GM12864 (cell line): ENCODE data around the gene ZNF317.

ENCODE experiments used
- DNase-seq: peaks from one replicate; pipeline ENCODE4 v3.0.0-alpha.2; 2011; ENCODE audit warnings: low read depth
- H3K4me3 ChIP-seq: 2 replicates; pipeline ENCODE4 v1.5.1; 2011; ENCODE audit warnings: mild to moderate bottlenecking, low read depth, low read length, control low read depth
- CTCF ChIP-seq: IDR thresholded peaks from 2 replicates; pipeline ENCODE4 v1.5.1; 2011; ENCODE audit warnings: low read depth, mild to moderate bottlenecking, moderate library complexity, low read length, control low read depth, inconsistent platforms; ENCODE audit errors: missing control alignments

ZNF317 gene

GRCh38 chr19:9165261-9165660 lies 25.1 kb downstream of the ZNF317 start:
- H3K4me3 ChIP-seq = no peak overlapping the region
- TF ChIP-seq CTCF = no peak
- no peak for DNase-seq

DNA sequence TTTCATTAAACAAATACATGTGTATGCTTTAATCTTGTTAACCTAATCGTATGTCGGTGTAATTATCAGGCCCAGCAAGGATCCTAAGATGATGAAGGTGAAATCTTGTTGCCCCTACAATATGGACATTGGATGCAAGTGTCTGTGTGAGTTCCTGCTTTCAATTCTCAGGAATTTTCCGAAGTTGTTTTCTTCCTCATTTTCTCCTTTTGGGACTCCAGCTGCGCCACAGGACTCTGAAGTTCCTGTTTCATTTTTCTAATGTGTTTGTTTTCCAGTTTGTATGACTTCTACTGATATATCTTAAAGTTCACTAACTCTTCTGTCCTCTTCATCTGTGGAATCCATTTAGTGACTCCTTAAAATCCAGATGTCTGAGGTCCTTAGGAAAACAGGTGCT lies 26.6 kb downstream of the ZNF317 start:
- no peak for TF ChIP-seq CTCF
- no peak for DNase-seq
- no peak overlapping the region for H3K4me3 ChIP-seq

DNA sequence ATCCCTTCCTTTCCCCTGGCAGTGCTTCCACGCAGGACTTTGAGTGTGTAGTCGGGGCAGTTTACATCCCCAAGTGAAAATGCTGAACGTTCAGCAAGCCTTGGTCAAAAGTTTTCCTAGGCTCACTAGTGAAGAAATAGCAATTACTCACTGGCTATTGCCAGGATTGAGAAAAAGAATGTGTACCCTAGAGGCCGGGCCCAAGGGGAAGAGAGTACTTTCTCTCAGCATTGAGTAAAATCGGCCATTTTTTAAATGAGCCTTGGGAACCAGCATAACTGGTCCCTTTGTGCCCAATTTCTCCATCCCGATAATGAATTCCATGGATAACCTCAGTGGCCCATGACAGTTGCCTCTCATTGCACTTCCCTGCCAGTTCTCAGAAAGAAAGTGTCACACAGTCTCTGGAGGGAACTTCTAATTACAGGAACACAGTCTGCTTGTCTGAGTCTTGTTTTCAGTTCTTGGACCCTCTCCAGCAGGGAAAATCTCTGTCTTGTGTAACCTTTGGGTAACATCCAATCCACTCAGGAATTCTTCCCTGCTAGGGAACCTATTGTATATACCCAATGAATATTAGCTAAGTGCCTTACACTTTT lies 31.3 kb downstream of the ZNF317 start:
- H3K4me3 ChIP-seq = no peak overlapping the region
- TF ChIP-seq CTCF = no peak
- no peak for DNase-seq

GRCh38 chr19:9175326-9175725 lies 35.1 kb downstream of the ZNF317 start:
- H3K4me3 ChIP-seq = no peak overlapping the region
- no peak for DNase-seq
- no peak for TF ChIP-seq CTCF

DNA sequence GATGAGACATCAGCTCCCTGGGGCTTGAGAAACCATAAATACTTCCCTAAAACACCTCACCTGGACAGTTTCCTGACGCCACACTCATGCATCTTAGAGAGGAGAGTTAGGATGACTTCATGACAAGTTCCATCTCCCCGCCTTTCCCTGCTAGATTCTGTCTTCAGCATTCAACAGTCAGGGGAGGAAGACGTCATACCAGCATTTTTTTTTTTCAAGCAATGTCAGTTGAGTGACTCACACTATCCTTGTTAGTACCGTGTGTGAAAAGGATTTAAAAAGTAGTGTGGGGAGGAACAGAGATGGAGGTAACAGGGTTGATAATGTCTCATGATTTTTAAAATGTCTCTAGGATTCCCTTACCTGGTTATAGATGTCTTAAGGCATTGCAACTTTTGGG lies 38.7 kb downstream of the ZNF317 start, which contains the start of gene OR7D2:
Gene OR7D2 (plus strand): TSS at position 79 of the 400 bp plus-strand sequence. CDS start 6,803 bp downstream, outside the sequence.
- no peak for TF ChIP-seq CTCF
- no peak for DNase-seq
- H3K4me3 ChIP-seq = no peak within 1 kb of the TSS

DNA sequence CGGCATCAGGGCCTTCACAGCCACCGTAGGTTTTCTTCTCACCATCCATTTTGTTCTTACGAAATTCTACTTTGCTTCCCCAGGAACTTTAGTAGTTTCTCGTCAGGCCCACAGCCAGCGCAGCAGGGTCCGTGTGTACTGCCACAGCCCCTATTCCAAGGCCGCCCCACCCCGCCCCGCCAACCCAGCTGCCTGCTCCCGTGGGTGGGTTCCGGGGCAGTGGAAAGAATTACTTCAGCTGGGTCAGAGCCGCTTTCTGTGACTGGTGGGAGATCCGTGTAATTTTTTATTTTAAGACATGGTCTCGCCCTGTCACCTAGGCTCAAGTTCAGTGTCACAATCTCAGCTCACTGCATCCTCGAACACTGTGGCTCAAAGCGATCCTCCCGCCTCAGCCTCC lies 42.8 kb downstream of the ZNF317 start:
- no peak for DNase-seq
- no peak for TF ChIP-seq CTCF
- H3K4me3 ChIP-seq = no peak overlapping the region

DNA sequence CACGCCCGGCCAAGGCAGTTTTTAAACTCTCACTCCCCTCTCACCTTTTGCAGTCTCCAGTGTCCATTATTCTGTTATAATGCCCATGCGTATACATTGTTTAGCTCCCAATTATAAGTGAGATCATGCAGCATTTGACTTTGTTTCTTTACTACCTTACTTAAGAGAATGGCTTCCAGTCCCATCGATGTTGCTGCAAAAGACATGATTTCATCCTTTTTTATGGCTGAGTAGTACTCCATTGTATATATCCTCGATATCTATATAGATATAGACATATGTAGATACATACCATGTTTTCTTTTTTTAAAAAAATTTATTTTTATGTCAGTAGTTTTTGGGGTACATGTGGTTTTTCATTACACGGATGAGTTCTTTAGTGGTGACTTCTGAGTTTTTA lies 47.0 kb downstream of the ZNF317 start:
- H3K4me3 ChIP-seq = no peak overlapping the region
- TF ChIP-seq CTCF = no peak
- DNase-seq = no peak
